ENCODE measurements around the gene RAD17.
"Not testable (repeated sequence)": the region's sequence is repeated elsewhere in the genome, so short reads cannot be mapped to it uniquely, and the experiment has no call there.

The RAD17 gene

GRCh38 chr5:69454460-69455249, 85.0 kb downstream of the RAD17 start:
- TF ChIP-seq ZFX (IDR thresholded peaks at IDR 0.05; ENCODE audit: borderline replicate concordance) (no peak), CTCF (IDR thresholded peaks at IDR 0.05) (no peak)
- no peak overlapping the region for H3K27ac ChIP-seq

- not testable (repeated sequence) for H3K27ac ChIP-seq
Observed at GRCh38 chr5:69455428-69455988, 85.9 kb downstream of the RAD17 start.

- H3K27ac ChIP-seq: no peak overlapping the region
- TF ChIP-seq ZFX (IDR thresholded peaks at IDR 0.05; ENCODE audit: borderline replicate concordance): no peak
- TF ChIP-seq CTCF (IDR thresholded peaks at IDR 0.05): no peak
Observed at GRCh38 chr5:69462170-69462569, 92.6 kb downstream of the RAD17 start.

All from 22Rv1 (cell line).